ENCODE results near the gene ENG. TPM values are rescaled to one million over a fixed set of nuclear protein-coding genes. Genes with fewer than 3 reads are reported as not detected.
A peak's percentile ranks its signal among the peaks of the same experiment; 100 is the strongest.

ENG gene
- total and polyA plus RNA-seq, 2 of the 4 experiments (the other 2 are of a cell fraction) = 3.6 to 83.3 TPM

GRCh38 chr9:127770905-127771569 is 83.4 kb downstream of the ENG start:
- dilution Hi-C loops (cut with HindIII; ENCODE audit: low sequenced_read_pairs, unreplicated experiment) = no loop called here
- intact Hi-C loops (cut with micrococcal nuclease) = no loop called here
- no peak overlapping the region for H2BK15ac ChIP-seq (ENCODE audit: low read depth, low read length)
- no peak overlapping the region for H2BK5ac ChIP-seq (ENCODE audit: low read depth, low read length, poor library complexity, severe bottlenecking)
- H3K4me1 ChIP-seq (ENCODE audit: control insufficient read depth, insufficient read depth, low read length) = peaks cover 2% of the 10 kb centered on the region; the same call in 1 of the 2 replicates
- no peak overlapping the region for H3K9ac ChIP-seq (ENCODE audit: low read depth, low read length)
- H3K27me3 ChIP-seq (ENCODE audit: control insufficient read depth, insufficient read depth, low read length) = peaks cover 3% of the 10 kb centered on the region
- H3K23ac ChIP-seq (ENCODE audit: low read depth, low read length) = no peak overlapping the region
- no peak overlapping the region for H3K27ac ChIP-seq (ENCODE audit: insufficient read depth, low read length)
- H3K4me2 ChIP-seq (ENCODE audit: low read depth, low read length) = peak overlapping the region; percentile 71
- no peak overlapping the region for H3K18ac ChIP-seq (ENCODE audit: low read depth, low read length)
- no peak overlapping the region for H4K5ac ChIP-seq (ENCODE audit: low read depth, low read length)
- H4K91ac ChIP-seq (ENCODE audit: insufficient read depth, low read depth, low read length) = no peak overlapping the region
- H3K9me3 ChIP-seq (ENCODE audit: control insufficient read depth, insufficient read depth, low read length) = no peaks in the 10 kb centered on the region
- TF ChIP-seq RAD21 (IDR thresholded peaks at IDR 0.05; ENCODE audit: low read length) (no peak), MAZ (IDR thresholded peaks at IDR 0.05; ENCODE audit: borderline replicate concordance, low read depth, low read length) (peak; percentile 94; the same call in 1 of the 2 replicates)
- H2AK5ac ChIP-seq (ENCODE audit: low read depth, low read length) = no peak overlapping the region
- H4K8ac ChIP-seq (ENCODE audit: low read depth in 2 of 2, low read length in 2 of 2) = no peak overlapping the region
- peak overlapping the region; percentile 31 for H3K4me3 ChIP-seq (ENCODE audit: insufficient read depth, low read depth, low read length)
- ChIA-PET POLR2A (ENCODE audit: unreplicated experiment) (interaction anchor here (0.8 kb wide), 1 partner anchor 22 kb away, joined by 3 read pairs; no protein-coding TSS in a partner anchor), CTCF (no interaction called here)
- H3K79me1 ChIP-seq (ENCODE audit: low read depth in 1 of 2, low read length in 2 of 2) = no peaks in the 10 kb centered on the region
- no TSS peak for BruUV-seq (replicated peaks)
- no peaks in the 10 kb centered on the region for H3K36me3 ChIP-seq (ENCODE audit: control insufficient read depth, insufficient read depth, low read length)
- no peak overlapping the region for H3K56ac ChIP-seq (ENCODE audit: extremely low read depth, insufficient read depth, low read length)
- no peaks in the 10 kb centered on the region for H4K20me1 ChIP-seq (ENCODE audit: insufficient read depth, low read length)
- ATAC-seq (ENCODE audit: low read depth) (peak; percentile 99), DNase-seq (peak; percentile 95)
- no peak overlapping the region for H2BK120ac ChIP-seq (ENCODE audit: low read depth, low read length)
- no peaks in the 10 kb centered on the region; the same call in 1 of the 2 replicates for H3K9me1 ChIP-seq (ENCODE audit: insufficient read depth, low read length)
- 1% methylated on average over 35 of the region's 43 CpGs; no CpG with 5 or more reads in 1 of the 2 experiments for WGBS, 2 experiments (ENCODE audit: extremely low coverage in 2 of 2, insufficient read length in 1 of 2)
- H2AK9ac ChIP-seq (replicated peaks; ENCODE audit: low read depth, low read length, poor library complexity) = peak overlapping the region; percentile 62
- H3K4ac ChIP-seq (ENCODE audit: low read depth, low read length) = no peak overlapping the region
- H2AFZ ChIP-seq (replicated peaks; ENCODE audit: low read length, poor library complexity) = peak overlapping the region; percentile 94
- no peak overlapping the region for H3K14ac ChIP-seq (replicated peaks; ENCODE audit: low read depth, low read length)
- in situ Hi-C loops (cut with MboI; ENCODE audit: low sequenced_read_pairs) = no loop called here
- H2BK20ac ChIP-seq (ENCODE audit: low read depth, low read length) = no peak overlapping the region
